Measurements from ENCODE around the gene RHCE.

Gene RHCE

DNA sequence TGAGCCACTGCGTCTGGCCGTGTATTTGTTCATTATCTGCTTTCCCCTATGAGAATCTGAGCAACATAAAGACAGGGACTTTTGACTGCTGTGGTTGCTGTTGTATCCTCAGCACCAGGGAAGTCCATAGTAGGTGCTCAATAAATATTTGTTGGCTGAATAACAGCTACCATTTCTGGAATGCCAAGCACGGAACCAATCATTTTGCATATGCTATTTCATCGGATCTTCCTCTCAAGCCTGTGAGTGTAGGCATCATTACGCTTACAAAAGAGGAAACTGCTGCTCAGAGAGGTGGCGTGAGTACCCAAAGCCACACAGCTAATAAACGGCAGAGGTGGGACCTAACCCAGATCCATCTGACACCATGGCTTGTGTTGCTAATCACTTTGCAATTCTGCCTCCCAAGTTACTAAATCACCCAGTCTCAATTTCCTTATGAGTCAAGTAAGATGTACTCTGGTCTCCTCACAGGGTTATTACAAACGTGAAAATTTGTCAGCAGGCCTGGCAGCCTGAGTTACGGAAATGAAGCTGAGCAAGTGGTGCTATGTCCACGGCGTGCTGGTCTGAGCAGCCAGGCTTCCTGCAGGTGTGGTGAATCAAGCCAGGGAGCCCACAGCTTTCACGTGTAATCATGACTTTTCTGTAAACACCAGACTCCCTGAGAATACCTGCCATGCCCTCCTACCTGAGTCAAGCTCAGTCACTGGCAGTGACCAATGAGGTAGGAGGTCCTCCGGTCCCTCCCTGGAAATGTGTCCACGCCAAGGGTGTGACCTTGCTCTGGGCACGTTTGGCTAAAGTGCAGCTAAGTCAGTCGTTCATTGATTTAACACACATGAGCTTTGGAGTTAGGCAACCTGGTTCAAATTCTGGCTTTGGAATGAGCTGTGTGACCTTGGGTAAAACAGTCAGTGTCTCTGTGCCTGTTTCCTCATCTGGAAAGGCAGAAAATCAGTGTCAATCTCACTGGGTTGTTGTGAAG is 4.8 kb upstream of the RHCE start:
- no peak for TF ChIP-seq TAF1 (IDR thresholded peaks at IDR 0.05; ENCODE audit: borderline replicate concordance, insufficient read depth, low read length)
- no peak for TF ChIP-seq POLR2AphosphoS5 (IDR thresholded peaks at IDR 0.05; ENCODE audit: low read depth, low read length)
- TF ChIP-seq SIN3A (IDR thresholded peaks at IDR 0.05; ENCODE audit: borderline replicate concordance, insufficient read depth, low read length): no peak
- no peak for TF ChIP-seq FOXP2 (optimal IDR thresholded peaks at IDR 0.05; ENCODE audit: borderline replicate concordance, extremely low read depth, extremely low read length, insufficient read depth)

DNA sequence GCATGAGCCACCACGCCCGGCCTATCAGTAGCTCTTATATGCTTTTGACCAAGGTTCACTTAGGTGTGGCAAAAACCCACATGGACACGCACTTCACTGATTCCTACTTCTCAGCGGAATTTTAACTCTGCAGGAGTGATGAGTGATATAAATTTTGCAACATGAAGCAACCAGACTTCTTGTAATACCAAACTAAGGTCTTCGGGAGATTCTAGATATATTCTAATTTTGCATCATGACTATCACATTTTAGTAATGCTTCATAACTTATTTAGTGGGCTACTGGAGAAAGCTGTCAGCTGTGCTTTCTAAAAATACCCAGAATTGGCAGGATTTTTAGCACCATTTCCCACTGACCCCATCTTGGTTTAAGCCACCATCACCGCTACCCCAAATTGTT is 27.8 kb downstream of the RHCE start:
- TF ChIP-seq FOXP2 (optimal IDR thresholded peaks at IDR 0.05; ENCODE audit: borderline replicate concordance, extremely low read depth, extremely low read length, insufficient read depth) (no peak), TAF1 (IDR thresholded peaks at IDR 0.05; ENCODE audit: borderline replicate concordance, insufficient read depth, low read length) (no peak), SIN3A (IDR thresholded peaks at IDR 0.05; ENCODE audit: borderline replicate concordance, insufficient read depth, low read length) (no peak), POLR2AphosphoS5 (IDR thresholded peaks at IDR 0.05; ENCODE audit: low read depth, low read length) (no peak)
- TF ChIP-seq, protein P1, sequence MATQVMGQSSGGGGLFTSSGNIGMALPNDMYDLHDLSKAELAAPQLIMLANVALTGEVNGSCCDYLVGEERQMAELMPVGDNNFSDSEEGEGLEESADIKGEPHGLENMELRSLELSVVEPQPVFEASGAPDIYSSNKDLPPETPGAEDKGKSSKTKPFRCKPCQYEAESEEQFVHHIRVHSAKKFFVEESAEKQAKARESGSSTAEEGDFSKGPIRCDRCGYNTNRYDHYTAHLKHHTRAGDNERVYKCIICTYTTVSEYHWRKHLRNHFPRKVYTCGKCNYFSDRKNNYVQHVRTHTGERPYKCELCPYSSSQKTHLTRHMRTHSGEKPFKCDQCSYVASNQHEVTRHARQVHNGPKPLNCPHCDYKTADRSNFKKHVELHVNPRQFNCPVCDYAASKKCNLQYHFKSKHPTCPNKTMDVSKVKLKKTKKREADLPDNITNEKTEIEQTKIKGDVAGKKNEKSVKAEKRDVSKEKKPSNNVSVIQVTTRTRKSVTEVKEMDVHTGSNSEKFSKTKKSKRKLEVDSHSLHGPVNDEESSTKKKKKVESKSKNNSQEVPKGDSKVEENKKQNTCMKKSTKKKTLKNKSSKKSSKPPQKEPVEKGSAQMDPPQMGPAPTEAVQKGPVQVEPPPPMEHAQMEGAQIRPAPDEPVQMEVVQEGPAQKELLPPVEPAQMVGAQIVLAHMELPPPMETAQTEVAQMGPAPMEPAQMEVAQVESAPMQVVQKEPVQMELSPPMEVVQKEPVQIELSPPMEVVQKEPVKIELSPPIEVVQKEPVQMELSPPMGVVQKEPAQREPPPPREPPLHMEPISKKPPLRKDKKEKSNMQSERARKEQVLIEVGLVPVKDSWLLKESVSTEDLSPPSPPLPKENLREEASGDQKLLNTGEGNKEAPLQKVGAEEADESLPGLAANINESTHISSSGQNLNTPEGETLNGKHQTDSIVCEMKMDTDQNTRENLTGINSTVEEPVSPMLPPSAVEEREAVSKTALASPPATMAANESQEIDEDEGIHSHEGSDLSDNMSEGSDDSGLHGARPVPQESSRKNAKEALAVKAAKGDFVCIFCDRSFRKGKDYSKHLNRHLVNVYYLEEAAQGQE (IDR thresholded peaks at IDR 0.05; ENCODE audit: insufficient read depth in 1 of 2, low read depth in 2 of 2, low read length in 2 of 2): no peak

DNA sequence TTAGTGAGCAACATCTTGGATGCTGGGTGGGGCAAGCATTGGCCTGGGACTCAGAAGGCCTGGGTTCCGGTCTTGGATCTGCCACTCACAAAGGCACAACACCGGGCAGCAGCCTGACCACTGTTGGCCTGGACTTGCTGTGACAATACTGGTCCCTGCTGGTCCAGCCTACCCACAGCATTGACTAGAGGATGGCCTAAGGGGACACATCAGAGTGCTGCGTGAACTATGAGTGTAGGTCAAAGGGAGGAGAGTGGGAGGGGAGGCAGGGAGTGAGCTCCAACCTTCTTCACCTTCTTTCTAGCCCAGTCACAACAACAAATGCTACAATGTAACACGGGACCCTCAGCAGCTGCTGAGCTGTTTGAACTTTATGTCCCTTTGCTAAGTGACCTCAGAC is 51.4 kb downstream of the RHCE start:
- no peak for TF ChIP-seq FOXP2 (optimal IDR thresholded peaks at IDR 0.05; ENCODE audit: borderline replicate concordance, extremely low read depth, extremely low read length, insufficient read depth)
- TF ChIP-seq POLR2AphosphoS5 (IDR thresholded peaks at IDR 0.05; ENCODE audit: low read depth, low read length): no peak

DNA sequence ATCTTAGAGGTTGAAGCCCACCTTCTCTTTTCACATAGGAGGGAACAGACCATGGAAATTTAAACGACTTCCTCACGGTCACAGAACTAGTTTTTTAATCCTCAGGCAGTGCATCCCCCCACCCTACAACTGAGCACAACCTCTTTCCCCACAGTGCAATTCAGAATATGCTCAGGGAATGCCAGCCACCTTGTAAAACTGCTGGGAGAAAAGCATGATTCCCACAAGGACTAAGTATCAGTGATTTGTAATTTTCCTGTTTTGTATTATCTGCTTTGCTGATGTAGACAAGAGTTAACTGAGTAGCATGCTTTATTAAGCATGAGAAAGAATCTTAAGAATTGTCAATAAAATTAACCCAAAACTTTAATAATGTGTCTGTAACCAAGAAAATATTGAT is 58.7 kb downstream of the RHCE start:
- TF ChIP-seq, protein P1 (IDR thresholded peaks at IDR 0.05; ENCODE audit: insufficient read depth in 1 of 2, low read depth in 2 of 2, low read length in 2 of 2): no peak
- TF ChIP-seq POLR2AphosphoS5 (IDR thresholded peaks at IDR 0.05; ENCODE audit: low read depth, low read length) (no peak), FOXP2 (optimal IDR thresholded peaks at IDR 0.05; ENCODE audit: borderline replicate concordance, extremely low read depth, extremely low read length, insufficient read depth) (no peak), SIN3A (IDR thresholded peaks at IDR 0.05; ENCODE audit: borderline replicate concordance, insufficient read depth, low read length) (no peak), TAF1 (IDR thresholded peaks at IDR 0.05; ENCODE audit: borderline replicate concordance, insufficient read depth, low read length) (no peak)

DNA sequence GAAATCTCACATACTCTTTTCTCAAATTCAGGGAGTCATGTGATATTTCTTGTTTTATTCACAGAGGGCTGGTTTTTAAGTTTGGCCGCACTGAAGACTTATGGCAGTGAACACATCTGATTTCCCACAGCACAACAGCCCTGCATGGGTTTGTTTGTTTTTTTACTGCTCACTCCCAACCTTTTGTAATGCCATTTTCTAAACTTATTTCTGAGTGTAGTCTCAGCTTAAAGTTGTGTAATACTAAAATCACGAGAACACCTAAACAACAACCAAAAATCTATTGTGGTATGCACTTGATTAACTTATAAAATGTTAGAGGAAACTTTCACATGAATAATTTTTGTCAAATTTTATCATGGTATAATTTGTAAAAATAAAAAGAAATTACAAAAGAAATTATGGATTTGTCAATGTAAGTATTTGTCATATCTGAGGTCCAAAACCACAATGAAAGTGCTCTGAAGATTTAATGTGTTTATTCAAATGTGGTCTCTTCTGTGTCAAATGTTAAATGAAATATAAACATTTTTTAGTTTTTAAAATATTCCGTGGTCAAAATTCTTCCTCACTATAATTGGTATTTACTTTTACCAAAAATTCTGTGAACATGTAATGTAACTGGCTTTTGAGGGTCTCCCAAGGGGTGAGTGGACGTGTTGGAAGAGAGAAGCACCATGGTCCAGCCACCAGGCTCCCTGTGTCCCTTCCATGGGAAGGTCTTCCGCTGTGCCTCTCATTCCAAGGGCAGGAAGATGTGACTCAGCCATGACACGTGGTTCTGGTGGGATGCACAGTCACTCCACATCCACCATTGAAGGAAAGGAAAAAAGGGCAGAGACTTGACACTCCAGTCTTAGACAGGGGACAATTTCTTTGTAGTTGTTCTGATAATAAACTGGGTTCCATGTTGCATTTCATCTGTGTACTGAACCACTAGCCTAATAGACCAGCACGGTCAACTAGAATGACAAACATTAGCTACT is 59.7 kb downstream of the RHCE start:
- TF ChIP-seq TAF1 (IDR thresholded peaks at IDR 0.05; ENCODE audit: borderline replicate concordance, insufficient read depth, low read length): no peak
- no peak for TF ChIP-seq FOXP2 (optimal IDR thresholded peaks at IDR 0.05; ENCODE audit: borderline replicate concordance, extremely low read depth, extremely low read length, insufficient read depth)
- TF ChIP-seq SIN3A (IDR thresholded peaks at IDR 0.05; ENCODE audit: borderline replicate concordance, insufficient read depth, low read length): no peak

DNA sequence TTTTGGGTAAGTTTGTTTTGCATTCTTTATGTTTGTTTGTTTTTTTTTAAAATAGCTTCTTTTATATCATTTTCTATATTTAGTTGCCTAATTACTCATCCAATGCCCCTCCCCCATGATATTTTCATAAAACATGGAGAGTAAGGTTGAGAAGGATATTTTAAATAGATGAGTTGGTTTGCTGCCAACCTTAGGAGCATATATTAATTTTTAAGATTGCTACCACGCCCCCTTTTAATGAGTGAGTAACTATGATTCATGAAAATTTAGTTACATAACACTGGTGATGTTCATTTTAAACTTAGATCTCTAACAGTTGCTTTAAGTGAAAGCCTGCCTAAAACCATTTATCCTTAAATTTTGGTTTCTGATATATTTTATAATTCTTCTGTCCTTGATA is 63.8 kb downstream of the RHCE start:
- no peak for TF ChIP-seq FOXP2 (optimal IDR thresholded peaks at IDR 0.05; ENCODE audit: borderline replicate concordance, extremely low read depth, extremely low read length, insufficient read depth)
- no peak for TF ChIP-seq TAF1 (IDR thresholded peaks at IDR 0.05; ENCODE audit: borderline replicate concordance, insufficient read depth, low read length)
- TF ChIP-seq, protein P1 (IDR thresholded peaks at IDR 0.05; ENCODE audit: insufficient read depth in 1 of 2, low read depth in 2 of 2, low read length in 2 of 2): no peak
- no peak for TF ChIP-seq POLR2AphosphoS5 (IDR thresholded peaks at IDR 0.05; ENCODE audit: low read depth, low read length)
- no peak for TF ChIP-seq SIN3A (IDR thresholded peaks at IDR 0.05; ENCODE audit: borderline replicate concordance, insufficient read depth, low read length)

All from PFSK-1 (cell line).